ENCODE measurements around the gene ARRDC5.
"Not testable (repeated sequence)": the region's sequence is repeated elsewhere in the genome, so short reads cannot be mapped to it uniquely, and the experiment has no call there.

ARRDC5 gene

GRCh38 chr19:4904481-4904880 is 1.8 kb upstream of the ARRDC5 start:
- no peak for TF ChIP-seq CTCF (IDR thresholded peaks at IDR 0.05; ENCODE audit: low read depth, low read length, missing control alignments)
- in situ Hi-C loops (cut with HindIII; ENCODE audit: low sequenced_read_pairs) = no loop called here
- no peak overlapping the region for H3K4me3 ChIP-seq (ENCODE audit: low read depth, low read length)
- DNase-seq (ENCODE audit: low read depth) = no peak

GRCh38 chr19:4900879-4901278 is 1.8 kb downstream of the ARRDC5 start:
- in situ Hi-C loops (cut with HindIII; ENCODE audit: low sequenced_read_pairs); H3K4me3 ChIP-seq (ENCODE audit: low read depth, low read length): not testable (repeated sequence)

GRCh38 chr19:4897146-4897545 is 5.5 kb downstream of the ARRDC5 start:
- no peak for TF ChIP-seq CTCF (IDR thresholded peaks at IDR 0.05; ENCODE audit: low read depth, low read length, missing control alignments)
- in situ Hi-C loops (cut with HindIII; ENCODE audit: low sequenced_read_pairs) = no loop called here
- no peak overlapping the region for H3K4me3 ChIP-seq (ENCODE audit: low read depth, low read length)
- no peak for DNase-seq (ENCODE audit: low read depth)

More at GRCh38 chr19:4900879-4901278, 1.8 kb downstream of the ARRDC5 start:
- DNase-seq (ENCODE audit: low read depth) = not testable (repeated sequence)

- H3K4me3 ChIP-seq (ENCODE audit: low read depth, low read length) = no peak overlapping the region
- in situ Hi-C loops (cut with HindIII; ENCODE audit: low sequenced_read_pairs) = no loop called here
- TF ChIP-seq CTCF (IDR thresholded peaks at IDR 0.05; ENCODE audit: low read depth, low read length, missing control alignments) = no peak
- no peak for DNase-seq (ENCODE audit: low read depth)
These were observed 6.3 kb downstream of the ARRDC5 start for GRCh38 chr19:4896372-4896771.

GRCh38 chr19:4892962-4893361 is 9.7 kb downstream of the ARRDC5 start:
- H3K4me3 ChIP-seq (ENCODE audit: low read depth, low read length); in situ Hi-C loops (cut with HindIII; ENCODE audit: low sequenced_read_pairs); DNase-seq (ENCODE audit: low read depth): not testable (repeated sequence)

GRCh38 chr19:4891066-4891465 is 11.6 kb downstream of the ARRDC5 start:
- in situ Hi-C loops (cut with HindIII; ENCODE audit: low sequenced_read_pairs) = no loop called here
- H3K4me3 ChIP-seq (ENCODE audit: low read depth, low read length) = no peak overlapping the region
- TF ChIP-seq CTCF (IDR thresholded peaks at IDR 0.05; ENCODE audit: low read depth, low read length, missing control alignments) = no peak
- no peak for DNase-seq (ENCODE audit: low read depth)

- in situ Hi-C loops (cut with HindIII; ENCODE audit: low sequenced_read_pairs) = no loop called here
- no peak for TF ChIP-seq CTCF (IDR thresholded peaks at IDR 0.05; ENCODE audit: low read depth, low read length, missing control alignments)
- DNase-seq (ENCODE audit: low read depth) = no peak
- H3K4me3 ChIP-seq (ENCODE audit: low read depth, low read length) = no peak overlapping the region
These were observed 13.5 kb downstream of the ARRDC5 start for GRCh38 chr19:4889034-4889815.

GRCh38 chr19:4887803-4888202 is 14.9 kb downstream of the ARRDC5 start:
- DNase-seq (ENCODE audit: low read depth); in situ Hi-C loops (cut with HindIII; ENCODE audit: low sequenced_read_pairs); H3K4me3 ChIP-seq (ENCODE audit: low read depth, low read length): not testable (repeated sequence)

GRCh38 chr19:4884993-4885392 is 17.7 kb downstream of the ARRDC5 start:
- in situ Hi-C loops (cut with HindIII; ENCODE audit: low sequenced_read_pairs); DNase-seq (ENCODE audit: low read depth); H3K4me3 ChIP-seq (ENCODE audit: low read depth, low read length): not testable (repeated sequence)

- DNase-seq (ENCODE audit: low read depth); H3K4me3 ChIP-seq (ENCODE audit: low read depth, low read length); in situ Hi-C loops (cut with HindIII; ENCODE audit: low sequenced_read_pairs): not testable (repeated sequence)
These were observed 19.8 kb downstream of the ARRDC5 start for GRCh38 chr19:4882874-4883273.

Measured in astrocyte of the cerebellum (primary cell).